Testis (tissue), 2 donors: Measurements from ENCODE around the gene TDRD9.

ENCODE experiments used
- CTCF ChIP-seq, 3 experiments: fragments of 450-650 bp in 2 of 3; fragments of 200-600 bp in 1 of 3; sonication (generic) in 1 of 3; IDR thresholded peaks; one replicate each; pipeline ENCODE4 v1.5.1; 2016 to 2019; ENCODE audit warnings: antibody characterized with exemption in 3 of 3, mild to moderate bottlenecking in 2 of 3, moderate library complexity in 1 of 3
- POLR2A ChIP-seq: fragments of 450-650 bp; IDR thresholded peaks from one replicate; pipeline ENCODE4 v1.6.1; 2017; ENCODE audit warnings: antibody characterized with exemption, mild to moderate bottlenecking, moderate library complexity

- TF ChIP-seq CTCF (IDR thresholded peaks at IDR 0.05), result no peak
- TF ChIP-seq POLR2A, result no peak
Observed at GRCh38 chr14:103884854-103885253, 43.4 kb upstream of the TDRD9 start.
